Measurements from ENCODE around the gene PDZRN3.

The PDZRN3 gene

GRCh38 chr3:73378207-73378606 is 246.5 kb downstream of the PDZRN3 start:
- TF ChIP-seq CTCF (conservative IDR thresholded peaks at IDR 0.05) (no peak), ZFX (IDR thresholded peaks at IDR 0.05) (no peak)
- no peak overlapping the region for H3K27ac ChIP-seq

GRCh38 chr3:73365756-73366397 is 258.9 kb downstream of the PDZRN3 start:
- TF ChIP-seq CTCF (conservative IDR thresholded peaks at IDR 0.05) = no peak
- no peak for TF ChIP-seq ZFX (IDR thresholded peaks at IDR 0.05)
- H3K27ac ChIP-seq = no peak overlapping the region

GRCh38 chr3:73364517-73364916 is 260.2 kb downstream of the PDZRN3 start:
- TF ChIP-seq ZFX (IDR thresholded peaks at IDR 0.05) = no peak
- TF ChIP-seq CTCF (conservative IDR thresholded peaks at IDR 0.05) = no peak
- no peak overlapping the region for H3K27ac ChIP-seq

- TF ChIP-seq CTCF (conservative IDR thresholded peaks at IDR 0.05) (no peak), ZFX (IDR thresholded peaks at IDR 0.05) (no peak)
- H3K27ac ChIP-seq = no peak overlapping the region
Measured at GRCh38 chr3:73363093-73363492, 261.6 kb downstream of the PDZRN3 start.

- H3K27ac ChIP-seq = no peak overlapping the region
- TF ChIP-seq ZFX (IDR thresholded peaks at IDR 0.05) (no peak), CTCF (conservative IDR thresholded peaks at IDR 0.05) (no peak)
Measured at GRCh38 chr3:73361591-73361990, 263.1 kb downstream of the PDZRN3 start.

GRCh38 chr3:73353649-73354217 is 271.0 kb downstream of the PDZRN3 start:
- TF ChIP-seq CTCF (conservative IDR thresholded peaks at IDR 0.05) = no peak
- TF ChIP-seq ZFX (IDR thresholded peaks at IDR 0.05) = no peak
- H3K27ac ChIP-seq = no peak overlapping the region

- TF ChIP-seq ZFX (IDR thresholded peaks at IDR 0.05) (no peak), CTCF (conservative IDR thresholded peaks at IDR 0.05) (no peak)
- no peak overlapping the region for H3K27ac ChIP-seq
Measured at GRCh38 chr3:73352841-73353645, 271.7 kb downstream of the PDZRN3 start.
